NCI-H82 treated with DMSO at 0.1 percent for 48 hours (cell line): ENCODE data around the gene WDR43.

Experiments
- DNase-seq: peaks from one replicate; lab custom pipeline; 2025; ENCODE audit not compliant: unreplicated experiment; lab: John Stamatoyannopoulos, UW

Gene WDR43

GRCh38 chr2:28894470-28895188 is at the start of gene WDR43:
TSS of gene WDR43 (plus strand) at chr2:28894667. CDS start at chr2:28894699, 32 bp downstream.
- DNase-seq: peak; percentile 97

- DNase-seq: no peak
These were observed 39.3 kb upstream of the WDR43 start for GRCh38 chr2:28855193-28855592.

GRCh38 chr2:28855977-28856376 is 38.5 kb upstream of the WDR43 start:
- DNase-seq: no peak

GRCh38 chr2:28868611-28869010 is 25.9 kb upstream of the WDR43 start:
- DNase-seq: peak; percentile 20

GRCh38 chr2:28869494-28870145 is 24.8 kb upstream of the WDR43 start:
- DNase-seq: no peak

GRCh38 chr2:28870146-28870891 is 24.1 kb upstream of the WDR43 start, which contains the start of gene TRMT61B:
TSS of gene TRMT61B (minus strand) at chr2:28870309. CDS start at chr2:28870277, 32 bp downstream.
- peak; percentile 90 for DNase-seq

GRCh38 chr2:28871620-28872019 is 22.8 kb upstream of the WDR43 start:
- DNase-seq: no peak

GRCh38 chr2:28880193-28880592 is 14.3 kb upstream of the WDR43 start:
- no peak for DNase-seq

GRCh38 chr2:28893488-28893887 is 979 bp upstream of the WDR43 start:
- DNase-seq: no peak

GRCh38 chr2:28895189-28895893 is 874 bp downstream of the WDR43 start:
- no peak for DNase-seq

GRCh38 chr2:28896906-28897305 is 2.4 kb downstream of the WDR43 start:
- no peak for DNase-seq

- no peak for DNase-seq
These were observed 3.6 kb downstream of the WDR43 start for GRCh38 chr2:28898048-28898447.

GRCh38 chr2:28901202-28901601 is 6.7 kb downstream of the WDR43 start:
- DNase-seq: no peak

- DNase-seq: no peak
These were observed 7.4 kb downstream of the WDR43 start for GRCh38 chr2:28901841-28902240.

GRCh38 chr2:28902584-28902983 is 8.1 kb downstream of the WDR43 start:
- no peak for DNase-seq

- DNase-seq: no peak
These were observed 9.8 kb downstream of the WDR43 start for GRCh38 chr2:28904295-28904694.

GRCh38 chr2:28904802-28905457 is 10.5 kb downstream of the WDR43 start:
- DNase-seq: no peak

GRCh38 chr2:28905533-28905932 is 11.1 kb downstream of the WDR43 start:
- no peak for DNase-seq

GRCh38 chr2:28906376-28906775 is 11.9 kb downstream of the WDR43 start:
- DNase-seq: no peak

- no peak for DNase-seq
These were observed 12.4 kb downstream of the WDR43 start for GRCh38 chr2:28906821-28907220.

GRCh38 chr2:28908172-28908571 is 13.7 kb downstream of the WDR43 start:
- DNase-seq: no peak
